ENCODE data around the gene DYRK1B. TPM values are rescaled to one million over a fixed set of nuclear protein-coding genes. Genes with fewer than 3 reads are reported as not detected.

DYRK1B gene
- total RNA-seq, 1 donor from 2014 or later: 31.7 TPM

GRCh38 chr19:39847525-39847924, 13.6 kb upstream of the DYRK1B start:
- H3K4me3 Mint-ChIP-seq (ENCODE audit: unreplicated experiment): no peak overlapping the region

DNA sequence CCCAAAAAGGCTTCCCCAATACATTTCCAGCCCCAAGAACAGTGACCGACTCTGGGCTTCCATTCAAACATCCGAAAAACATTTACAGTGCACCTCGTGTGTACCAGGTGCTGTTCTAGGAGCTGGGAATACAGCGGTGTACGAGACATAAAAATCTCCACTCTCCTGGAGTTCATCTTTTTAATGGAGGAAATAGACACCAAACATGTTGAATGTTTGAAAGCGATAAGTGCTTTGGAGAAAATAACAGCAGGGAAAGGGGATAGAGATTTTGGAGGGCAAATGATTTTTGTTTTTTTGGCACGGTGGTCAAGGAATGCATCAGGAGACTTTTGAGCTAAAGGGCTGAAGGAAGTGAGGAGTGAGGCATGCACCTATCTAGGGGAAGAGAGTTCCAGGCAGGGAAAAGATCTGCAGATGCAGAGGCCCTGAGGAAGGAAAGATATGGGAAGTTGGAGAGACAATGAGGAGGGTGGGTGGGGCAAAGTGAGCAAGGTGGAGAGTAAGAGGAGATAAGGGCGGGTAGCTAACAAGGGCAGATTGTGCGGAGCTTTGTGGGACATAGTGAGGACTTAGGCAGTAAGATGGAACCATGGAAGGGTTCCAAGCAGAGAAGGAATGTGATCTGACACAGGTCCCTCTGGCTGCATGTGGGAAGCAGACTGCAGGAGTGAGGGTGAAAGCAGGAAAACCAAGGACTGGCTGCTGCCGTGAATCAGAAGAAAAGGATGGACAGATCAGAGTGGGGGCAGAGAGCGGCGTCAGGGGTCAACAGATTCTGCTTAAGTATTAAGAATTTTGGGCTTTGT, 12.9 kb upstream of the DYRK1B start:
- peak overlapping the region; percentile 94 for H3K4me3 Mint-ChIP-seq (ENCODE audit: unreplicated experiment)
- H3K36me3 Mint-ChIP-seq (ENCODE audit: unreplicated experiment): no peaks in the 10 kb centered on the region
- no peaks in the 10 kb centered on the region for H3K9me3 Mint-ChIP-seq (ENCODE audit: unreplicated experiment)
- H3K27me3 Mint-ChIP-seq (ENCODE audit: unreplicated experiment): no peaks in the 10 kb centered on the region
- peaks cover 38% of the 10 kb centered on the region for H3K4me1 Mint-ChIP-seq (ENCODE audit: unreplicated experiment)
- TF ChIP-seq, protein P1, sequence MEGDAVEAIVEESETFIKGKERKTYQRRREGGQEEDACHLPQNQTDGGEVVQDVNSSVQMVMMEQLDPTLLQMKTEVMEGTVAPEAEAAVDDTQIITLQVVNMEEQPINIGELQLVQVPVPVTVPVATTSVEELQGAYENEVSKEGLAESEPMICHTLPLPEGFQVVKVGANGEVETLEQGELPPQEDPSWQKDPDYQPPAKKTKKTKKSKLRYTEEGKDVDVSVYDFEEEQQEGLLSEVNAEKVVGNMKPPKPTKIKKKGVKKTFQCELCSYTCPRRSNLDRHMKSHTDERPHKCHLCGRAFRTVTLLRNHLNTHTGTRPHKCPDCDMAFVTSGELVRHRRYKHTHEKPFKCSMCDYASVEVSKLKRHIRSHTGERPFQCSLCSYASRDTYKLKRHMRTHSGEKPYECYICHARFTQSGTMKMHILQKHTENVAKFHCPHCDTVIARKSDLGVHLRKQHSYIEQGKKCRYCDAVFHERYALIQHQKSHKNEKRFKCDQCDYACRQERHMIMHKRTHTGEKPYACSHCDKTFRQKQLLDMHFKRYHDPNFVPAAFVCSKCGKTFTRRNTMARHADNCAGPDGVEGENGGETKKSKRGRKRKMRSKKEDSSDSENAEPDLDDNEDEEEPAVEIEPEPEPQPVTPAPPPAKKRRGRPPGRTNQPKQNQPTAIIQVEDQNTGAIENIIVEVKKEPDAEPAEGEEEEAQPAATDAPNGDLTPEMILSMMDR (IDR thresholded peaks at IDR 0.05): no peak
- no peak for DNase-seq (ENCODE audit: extremely low spot score, unreplicated experiment)
- H3K27ac Mint-ChIP-seq (ENCODE audit: unreplicated experiment): peak overlapping the region; percentile 92

More at GRCh38 chr19:39847525-39847924, 13.6 kb upstream of the DYRK1B start:
- TF ChIP-seq, protein P1 (IDR thresholded peaks at IDR 0.05): no peak
- H3K27ac Mint-ChIP-seq (ENCODE audit: unreplicated experiment): no peak overlapping the region
- no peaks in the 10 kb centered on the region for H3K27me3 Mint-ChIP-seq (ENCODE audit: unreplicated experiment)
- H3K4me1 Mint-ChIP-seq (ENCODE audit: unreplicated experiment): peaks cover 33% of the 10 kb centered on the region
- no peak for DNase-seq (ENCODE audit: extremely low spot score, unreplicated experiment)
- H3K36me3 Mint-ChIP-seq (ENCODE audit: unreplicated experiment): no peaks in the 10 kb centered on the region
- H3K9me3 Mint-ChIP-seq (ENCODE audit: unreplicated experiment): no peaks in the 10 kb centered on the region

GRCh38 chr19:39845933-39846677, 12.1 kb upstream of the DYRK1B start, which contains the start of gene FBL:
FBL (minus strand) TSS chr19:39846379; CDS start chr19:39846300, 79 bp downstream.
- peak; percentile 99 for DNase-seq (ENCODE audit: extremely low spot score, unreplicated experiment)
- peaks cover 41% of the 10 kb centered on the region for H3K4me1 Mint-ChIP-seq (ENCODE audit: unreplicated experiment)
- H3K4me3 Mint-ChIP-seq (ENCODE audit: unreplicated experiment): peak within 1 kb of the TSS; percentile 94
- TF ChIP-seq, protein P1 (IDR thresholded peaks at IDR 0.05): no peak
- peak within 1 kb of the TSS; percentile 92 for H3K27ac Mint-ChIP-seq (ENCODE audit: unreplicated experiment)
- no peaks in the 10 kb centered on the region for H3K36me3 Mint-ChIP-seq (ENCODE audit: unreplicated experiment)
- H3K9me3 Mint-ChIP-seq (ENCODE audit: unreplicated experiment): no peaks in the 10 kb centered on the region
- no peaks in the 10 kb centered on the region for H3K27me3 Mint-ChIP-seq (ENCODE audit: unreplicated experiment)

DNA sequence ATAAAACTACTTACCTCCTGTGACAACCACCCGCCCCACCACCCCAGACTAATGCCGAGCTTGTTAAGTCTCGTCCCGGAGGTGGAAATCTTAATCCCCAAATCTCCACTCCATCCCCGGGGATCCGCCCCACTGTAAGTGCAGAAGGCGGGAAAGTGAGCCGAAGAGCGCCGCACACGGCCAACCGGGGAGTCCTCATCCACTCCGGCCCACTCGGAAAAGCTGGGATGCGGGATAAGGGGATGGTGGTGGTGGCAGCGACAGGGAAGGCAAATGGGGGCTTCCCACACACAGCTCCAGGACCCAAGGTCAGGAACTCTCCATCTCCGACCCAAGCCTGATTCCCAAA, 11.6 kb upstream of the DYRK1B start:
- H3K36me3 Mint-ChIP-seq (ENCODE audit: unreplicated experiment): no peaks in the 10 kb centered on the region
- H3K27me3 Mint-ChIP-seq (ENCODE audit: unreplicated experiment): no peaks in the 10 kb centered on the region
- no peaks in the 10 kb centered on the region for H3K9me3 Mint-ChIP-seq (ENCODE audit: unreplicated experiment)
- DNase-seq (ENCODE audit: extremely low spot score, unreplicated experiment): no peak
- peaks cover 41% of the 10 kb centered on the region for H3K4me1 Mint-ChIP-seq (ENCODE audit: unreplicated experiment)
- H3K27ac Mint-ChIP-seq (ENCODE audit: unreplicated experiment): peak overlapping the region; percentile 92
- TF ChIP-seq, protein P1 (IDR thresholded peaks at IDR 0.05): peak; percentile 24
- peak overlapping the region; percentile 94 for H3K4me3 Mint-ChIP-seq (ENCODE audit: unreplicated experiment)

GRCh38 chr19:39845172-39845571, 11.2 kb upstream of the DYRK1B start:
- Mint-ChIP-seq H3K9me3 (ENCODE audit: unreplicated experiment) (no peaks in the 10 kb centered on the region), H3K36me3 (ENCODE audit: unreplicated experiment) (no peaks in the 10 kb centered on the region), H3K27ac (ENCODE audit: unreplicated experiment) (peak overlapping the region; percentile 92), H3K27me3 (ENCODE audit: unreplicated experiment) (no peaks in the 10 kb centered on the region), H3K4me1 (ENCODE audit: unreplicated experiment) (peaks cover 41% of the 10 kb centered on the region), H3K4me3 (ENCODE audit: unreplicated experiment) (peak overlapping the region; percentile 94)
- TF ChIP-seq, protein P1 (IDR thresholded peaks at IDR 0.05): no peak
- no peak for DNase-seq (ENCODE audit: extremely low spot score, unreplicated experiment)
